HL-60 (cell line): ENCODE measurements around the gene STARD3.

ENCODE experiments used
- DNase-seq, 2 experiments: peaks; one replicate each; pipeline ENCODE4 v3.0.0-alpha.2; 2010 to 2020; ENCODE audit warnings: low read depth in 1 of 2, low spot score in 1 of 2
- H3K27ac ChIP-seq: fragments of 250-450 bp; sonication (Bioruptor Pico); replicated peaks from 2 replicates; pipeline ENCODE4 v1.5.1; 2020; ENCODE audit warnings: mild to moderate bottlenecking, moderate library complexity
- H3K27me3 ChIP-seq: fragments of 250-450 bp; sonication (Bioruptor Pico); 2 replicates; pipeline ENCODE4 v1.5.1; 2021; ENCODE audit warnings: mild to moderate bottlenecking, moderate library complexity; ENCODE audit not compliant: insufficient read depth, poor library complexity, severe bottlenecking
- H3K4me3 ChIP-seq: replicated peaks from 2 replicates; pipeline ENCODE4 v1.5.1; 2011; ENCODE audit warnings: mild to moderate bottlenecking, control low read depth, low read length; ENCODE audit not compliant: insufficient read depth
- CTCF ChIP-seq: IDR thresholded peaks from one replicate; pipeline ENCODE4 v1.5.1; 2011; ENCODE audit warnings: low read length, control low read depth, inconsistent platforms; ENCODE audit not compliant: insufficient read depth
- GABPA ChIP-seq: IDR thresholded peaks from 2 replicates; pipeline ENCODE4 v1.6.1; 2012; ENCODE audit warnings: low read depth
- POLR2AphosphoS5 ChIP-seq: IDR thresholded peaks from 2 replicates; pipeline ENCODE4 v1.6.1; 2012; ENCODE audit warnings: low read depth
- REST ChIP-seq: IDR thresholded peaks from 2 replicates; pipeline ENCODE4 v1.6.1; 2012; ENCODE audit warnings: low read depth; ENCODE audit not compliant: insufficient replicate concordance
- SPI1 ChIP-seq: IDR thresholded peaks from 2 replicates; pipeline ENCODE4 v1.6.1; 2012; ENCODE audit warnings: low read depth, mild to moderate bottlenecking, borderline replicate concordance

The STARD3 gene

GRCh38 chr17:39615434-39615833 is 21.5 kb upstream of the STARD3 start:
- Histone ChIP-seq H3K27me3 (no peaks in the 10 kb centered on the region), H3K4me3 (no peak overlapping the region), H3K27ac (no peak overlapping the region)
- no peak for TF ChIP-seq GABPA
- TF ChIP-seq POLR2AphosphoS5: no peak
- TF ChIP-seq SPI1: no peak
- TF ChIP-seq REST: no peak
- no peak for TF ChIP-seq CTCF
- DNase-seq: no peak

- TF ChIP-seq REST (no peak), POLR2AphosphoS5 (no peak), SPI1 (no peak), GABPA (no peak), CTCF (no peak)
- no peak overlapping the region for H3K4me3 ChIP-seq
- H3K27ac ChIP-seq: no peak overlapping the region
- no peaks in the 10 kb centered on the region for H3K27me3 ChIP-seq
- DNase-seq: no peak
These were observed 19.9 kb upstream of the STARD3 start for GRCh38 chr17:39617100-39617445.

GRCh38 chr17:39617446-39618245 is 19.3 kb upstream of the STARD3 start:
- H3K4me3 ChIP-seq: peak overlapping the region; percentile 54
- peak; percentile 59 to 60 for DNase-seq
- H3K27me3 ChIP-seq: no peaks in the 10 kb centered on the region
- TF ChIP-seq GABPA: no peak
- no peak for TF ChIP-seq POLR2AphosphoS5
- peak; percentile 33 for TF ChIP-seq REST
- no peak overlapping the region for H3K27ac ChIP-seq
